HFFc6 (cell line): ENCODE data around the gene FGF3. TPM values are rescaled to one million over a fixed set of nuclear protein-coding genes. Genes with fewer than 3 reads are reported as not detected.

Experiments used
- DNase-seq: peaks from one replicate; pipeline ENCODE4 v3.0.0-alpha.2; 2018
- H3K27ac Mint-ChIP-seq: 2 replicates; pipeline ENCODE4 v1.8.0; 2020; ENCODE audit warnings: mild to moderate bottlenecking, mixed read lengths
- H3K27me3 Mint-ChIP-seq: 2 replicates; pipeline ENCODE4 v1.8.0; 2021; ENCODE audit warnings: mild to moderate bottlenecking, moderate library complexity, mixed read lengths; ENCODE audit not compliant: insufficient read depth
- H3K36me3 Mint-ChIP-seq: 2 replicates; pipeline ENCODE4 v1.8.0; 2021; ENCODE audit warnings: low read depth, mixed read lengths
- H3K4me1 Mint-ChIP-seq: 2 replicates; pipeline ENCODE4 v1.8.0; 2020; ENCODE audit warnings: low read depth, mixed read lengths
- H3K4me3 Mint-ChIP-seq: 2 replicates; pipeline ENCODE4 v1.8.0; 2020; ENCODE audit warnings: mild to moderate bottlenecking, moderate library complexity, mixed read lengths
- H3K9me3 Mint-ChIP-seq: 2 replicates; pipeline ENCODE4 v1.8.0; 2020; ENCODE audit warnings: mild to moderate bottlenecking, mixed read lengths
- total RNA-seq, 6 experiments: library from RNA; stranded (reverse); fragmentation: NEBNext Ultra II Directional; extraction: Animal tissue kit (Norgen Biotek cat#: 25700); gene quantifications; 2 replicates in 1 of 6; 3 replicates in 5 of 6; pipeline ENCODE4 v1.2.3, GENCODE V29; 2021
- TF ChIP-seq, protein P1 (sequence below): fragments of 200-600 bp; sonication (generic); IDR thresholded peaks from 2 replicates; pipeline ENCODE4 v1.5.0; 2021; ENCODE audit warnings: antibody characterized with exemption, mild to moderate bottlenecking

FGF3 gene
- total RNA-seq, 6 experiments from 2014 or later, result not detected

DNA sequence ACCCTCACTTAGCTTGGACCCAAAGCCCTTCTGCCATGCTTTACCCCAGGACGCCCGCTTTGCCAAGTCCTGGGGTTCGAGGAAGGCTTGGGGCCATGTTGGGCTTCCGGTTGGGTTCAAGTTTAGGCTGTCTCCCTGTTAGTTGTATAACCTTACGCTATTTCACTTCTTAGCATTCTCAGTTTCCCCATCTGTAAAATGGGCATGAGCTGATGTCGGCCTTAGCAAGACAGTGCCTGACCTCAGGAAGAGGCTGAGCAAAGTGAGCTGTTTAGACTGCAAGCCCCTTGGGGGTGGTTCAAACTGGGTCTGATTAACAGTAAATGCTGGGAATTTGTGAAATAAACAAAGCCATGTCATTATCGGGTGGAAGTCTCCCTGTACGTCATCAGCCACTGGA lies 40.8 kb downstream of the FGF3 start:
- Mint-ChIP-seq H3K27ac (no peak overlapping the region), H3K27me3 (peaks cover 56% of the 10 kb centered on the region), H3K4me1 (no peaks in the 10 kb centered on the region), H3K4me3 (no peak overlapping the region), H3K9me3 (no peaks in the 10 kb centered on the region), H3K36me3 (no peaks in the 10 kb centered on the region)
- TF ChIP-seq, protein P1, sequence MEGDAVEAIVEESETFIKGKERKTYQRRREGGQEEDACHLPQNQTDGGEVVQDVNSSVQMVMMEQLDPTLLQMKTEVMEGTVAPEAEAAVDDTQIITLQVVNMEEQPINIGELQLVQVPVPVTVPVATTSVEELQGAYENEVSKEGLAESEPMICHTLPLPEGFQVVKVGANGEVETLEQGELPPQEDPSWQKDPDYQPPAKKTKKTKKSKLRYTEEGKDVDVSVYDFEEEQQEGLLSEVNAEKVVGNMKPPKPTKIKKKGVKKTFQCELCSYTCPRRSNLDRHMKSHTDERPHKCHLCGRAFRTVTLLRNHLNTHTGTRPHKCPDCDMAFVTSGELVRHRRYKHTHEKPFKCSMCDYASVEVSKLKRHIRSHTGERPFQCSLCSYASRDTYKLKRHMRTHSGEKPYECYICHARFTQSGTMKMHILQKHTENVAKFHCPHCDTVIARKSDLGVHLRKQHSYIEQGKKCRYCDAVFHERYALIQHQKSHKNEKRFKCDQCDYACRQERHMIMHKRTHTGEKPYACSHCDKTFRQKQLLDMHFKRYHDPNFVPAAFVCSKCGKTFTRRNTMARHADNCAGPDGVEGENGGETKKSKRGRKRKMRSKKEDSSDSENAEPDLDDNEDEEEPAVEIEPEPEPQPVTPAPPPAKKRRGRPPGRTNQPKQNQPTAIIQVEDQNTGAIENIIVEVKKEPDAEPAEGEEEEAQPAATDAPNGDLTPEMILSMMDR, result no peak
- no peak for DNase-seq

- H3K27me3 Mint-ChIP-seq, result peaks cover 54% of the 10 kb centered on the region
Observed at GRCh38 chr11:69775163-69775755, 44.0 kb downstream of the FGF3 start, which contains the start of gene FGF4. Gene FGF4 (minus strand): TSS chr11:69775341. CDS start chr11:69775084, 257 bp downstream.

DNA sequence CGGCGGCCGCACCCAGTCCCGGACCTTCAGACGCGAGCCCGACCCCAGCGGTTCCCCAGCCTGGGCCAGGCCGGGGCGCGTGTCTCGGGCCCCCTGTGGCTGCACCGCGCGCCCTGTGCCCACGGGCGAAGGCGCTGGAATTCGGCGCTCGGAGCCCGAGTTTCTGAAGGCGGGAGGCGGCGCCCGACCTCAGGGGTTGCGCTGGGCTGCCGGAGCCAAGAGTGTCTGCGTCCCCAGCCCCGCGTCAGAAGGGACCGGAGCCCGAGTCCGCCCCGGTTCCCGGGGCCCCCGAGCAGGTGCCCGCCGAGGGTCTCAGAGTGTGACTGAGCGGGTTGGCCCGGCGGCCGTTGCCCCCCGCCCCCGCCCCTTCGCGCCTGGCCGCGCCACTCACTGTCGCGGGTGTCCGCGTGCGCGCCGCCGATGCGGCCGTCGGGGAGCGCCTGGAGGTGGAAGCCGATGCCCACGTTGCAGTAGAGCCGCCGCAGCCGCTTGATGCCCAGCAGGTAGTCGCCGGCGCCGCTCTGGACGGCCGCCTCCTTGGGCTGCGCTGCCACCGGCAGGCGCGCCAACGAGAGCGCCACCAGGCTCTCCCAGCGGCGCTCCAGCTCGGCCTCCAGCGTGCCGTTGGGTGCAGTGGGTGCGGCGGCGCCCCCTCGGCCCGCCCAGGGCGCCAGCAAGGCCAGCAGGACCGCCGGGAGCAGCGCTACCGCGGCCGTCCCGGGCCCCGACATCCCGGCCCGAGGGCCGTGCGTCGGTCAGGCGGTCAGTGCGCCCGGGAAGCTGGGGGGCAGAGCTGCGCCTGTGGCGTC lies 44.7 kb downstream of the FGF3 start:
- no peak overlapping the region for H3K27ac Mint-ChIP-seq
- H3K9me3 Mint-ChIP-seq, result peaks cover under 1% of the 10 kb centered on the region; the same call in 1 of the 2 replicates

More at GRCh38 chr11:69775163-69775755, 44.0 kb downstream of the FGF3 start, which contains the start of gene FGF4:
- TF ChIP-seq, protein P1, result no peak
- H3K4me1 Mint-ChIP-seq, result no peaks in the 10 kb centered on the region
- no peaks in the 10 kb centered on the region for H3K36me3 Mint-ChIP-seq
- no peak for DNase-seq
- no peak within 1 kb of the TSS for H3K27ac Mint-ChIP-seq
- H3K4me3 Mint-ChIP-seq, result no peak within 1 kb of the TSS
- H3K9me3 Mint-ChIP-seq, result no peaks in the 10 kb centered on the region

GRCh38 chr11:69773626-69774353 lies 45.4 kb downstream of the FGF3 start:
- H3K27ac Mint-ChIP-seq, result no peak overlapping the region
- H3K9me3 Mint-ChIP-seq, result peaks cover 4% of the 10 kb centered on the region; the same call in 1 of the 2 replicates
- no peak overlapping the region for H3K4me3 Mint-ChIP-seq
- H3K27me3 Mint-ChIP-seq, result peaks cover 56% of the 10 kb centered on the region
- H3K4me1 Mint-ChIP-seq, result no peaks in the 10 kb centered on the region
- no peak for DNase-seq
- H3K36me3 Mint-ChIP-seq, result no peaks in the 10 kb centered on the region; the same call in 1 of the 2 replicates
- TF ChIP-seq, protein P1, result no peak

More for the DNA sequence above, 44.7 kb downstream of the FGF3 start:
- Mint-ChIP-seq H3K4me1 (no peaks in the 10 kb centered on the region), H3K4me3 (no peak overlapping the region), H3K27me3 (peaks cover 54% of the 10 kb centered on the region), H3K36me3 (no peaks in the 10 kb centered on the region; the same call in 1 of the 2 replicates)
- DNase-seq, result no peak
- TF ChIP-seq, protein P1, result no peak

- Mint-ChIP-seq H3K27me3 (peaks cover 48% of the 10 kb centered on the region), H3K4me3 (no peak overlapping the region), H3K4me1 (no peaks in the 10 kb centered on the region), H3K9me3 (peaks cover 4% of the 10 kb centered on the region; the same call in 1 of the 2 replicates), H3K27ac (no peak overlapping the region), H3K36me3 (no peaks in the 10 kb centered on the region; the same call in 1 of the 2 replicates)
- TF ChIP-seq, protein P1, result no peak
- no peak for DNase-seq
Observed at GRCh38 chr11:69771466-69771865, 47.8 kb downstream of the FGF3 start.
